ENCODE data around the gene UBE2E1. TPM values are rescaled to one million over a fixed set of nuclear protein-coding genes. Genes with fewer than 3 reads are reported as not detected.
"Not testable (repeated sequence)": the region's sequence is repeated elsewhere in the genome, so short reads cannot be mapped to it uniquely, and the experiment has no call there.

Gene UBE2E1
- total RNA-seq, 5 donors from 2014 or later (not counting 1 experiment from before 2014, with no cell fraction given) = 39.1 to 71.8 (median 51.6) TPM

GRCh38 chr3:23869977-23870662 lies 64.4 kb downstream of the UBE2E1 start:
- ATAC-seq (replicated peaks in 1 of 4) = no peak
- CTCF ChIA-PET = interaction anchor here in 1 of 2 donors (0.6 kb wide), 1 partner anchor 17 kb away, joined by 3 read pairs; no protein-coding TSS in a partner anchor
- H3K4me1 Mint-ChIP-seq = peaks cover 45 to 47% (median 47%) of the 10 kb centered on the region in 3 donors

GRCh38 chr3:23870663-23871043 lies 64.9 kb downstream of the UBE2E1 start:
- POLR2A ChIA-PET; H3K9me3 Mint-ChIP-seq; H3K9me3 ChIP-seq; H3K27me3 Mint-ChIP-seq; DNase-seq; H3K27me3 ChIP-seq (replicated peaks in 1 of 2; ENCODE audit: control insufficient read depth in 2 of 2, extremely low read depth in 1 of 2, insufficient read depth in 2 of 2, low read length in 1 of 2); ATAC-seq (replicated peaks in 1 of 4); H3K27ac ChIP-seq (ENCODE audit: low read length); H3K4me3 Mint-ChIP-seq; H3K36me3 ChIP-seq (ENCODE audit: control insufficient read depth in 2 of 2, extremely low read depth in 1 of 2, insufficient read depth in 1 of 2, low read length in 1 of 2); H3K4me1 ChIP-seq (ENCODE audit: control insufficient read depth in 1 of 2, extremely low read depth in 1 of 2, insufficient read depth in 2 of 2, low read length in 2 of 2); H3K4me3 ChIP-seq (ENCODE audit: control insufficient read depth in 1 of 2, extremely low read depth in 1 of 2, low read length in 1 of 2); H3K36me3 Mint-ChIP-seq; H3K27ac Mint-ChIP-seq; CTCF ChIA-PET: not testable (repeated sequence)
- no CpG with 5 or more reads among the region's 5 CpGs for WGBS (ENCODE audit: insufficient coverage)
- peaks cover 41 to 48% (median 45%) of the 10 kb centered on the region in 3 donors for H3K4me1 Mint-ChIP-seq

More at GRCh38 chr3:23869977-23870662, 64.4 kb downstream of the UBE2E1 start:
- no peak overlapping the region for H3K4me3 Mint-ChIP-seq
- no peaks in the 10 kb centered on the region for H3K36me3 Mint-ChIP-seq
- WGBS (ENCODE audit: insufficient coverage) = no CpG with 5 or more reads among the region's 4 CpGs
- POLR2A ChIA-PET = interaction anchor here in 1 of 2 donors (0.7 to 0.8 kb wide), 2 partner anchors 52 to 188 kb away, joined by 3 to 5 read pairs; no protein-coding TSS in a partner anchor
- H3K27ac Mint-ChIP-seq = no peak overlapping the region
- Histone ChIP-seq H3K9me3 (no peaks in the 10 kb centered on the region), H3K4me3 (ENCODE audit: control insufficient read depth in 1 of 2, extremely low read depth in 1 of 2, low read length in 1 of 2) (no peak overlapping the region), H3K27ac (ENCODE audit: low read length) (no peak overlapping the region), H3K4me1 (ENCODE audit: control insufficient read depth in 1 of 2, extremely low read depth in 1 of 2, insufficient read depth in 2 of 2, low read length in 2 of 2) (no peaks in the 10 kb centered on the region), H3K36me3 (ENCODE audit: control insufficient read depth in 2 of 2, extremely low read depth in 1 of 2, insufficient read depth in 1 of 2, low read length in 1 of 2) (peaks cover 0 to 2% of the 10 kb centered on the region in 2 donors), H3K27me3 (replicated peaks in 1 of 2; ENCODE audit: control insufficient read depth in 2 of 2, extremely low read depth in 1 of 2, insufficient read depth in 2 of 2, low read length in 1 of 2) (no peaks in the 10 kb centered on the region)
- H3K9me3 Mint-ChIP-seq = no peaks in the 10 kb centered on the region
- DNase-seq = no peak
- H3K27me3 Mint-ChIP-seq = no peaks in the 10 kb centered on the region

GRCh38 chr3:23871361-23871760 lies 65.6 kb downstream of the UBE2E1 start:
- H3K4me1 ChIP-seq (ENCODE audit: control insufficient read depth in 1 of 2, extremely low read depth in 1 of 2, insufficient read depth in 2 of 2, low read length in 2 of 2); CTCF ChIA-PET; H3K27me3 ChIP-seq (replicated peaks in 1 of 2; ENCODE audit: control insufficient read depth in 2 of 2, extremely low read depth in 1 of 2, insufficient read depth in 2 of 2, low read length in 1 of 2); H3K9me3 Mint-ChIP-seq; H3K4me3 Mint-ChIP-seq; POLR2A ChIA-PET; H3K27ac ChIP-seq (ENCODE audit: low read length); H3K36me3 ChIP-seq (ENCODE audit: control insufficient read depth in 2 of 2, extremely low read depth in 1 of 2, insufficient read depth in 1 of 2, low read length in 1 of 2); ATAC-seq (replicated peaks in 1 of 4); H3K27ac Mint-ChIP-seq; H3K36me3 Mint-ChIP-seq; H3K27me3 Mint-ChIP-seq; H3K4me3 ChIP-seq (ENCODE audit: control insufficient read depth in 1 of 2, extremely low read depth in 1 of 2, low read length in 1 of 2); H3K9me3 ChIP-seq; DNase-seq: not testable (repeated sequence)
- H3K4me1 Mint-ChIP-seq = peaks cover 39 to 48% (median 41%) of the 10 kb centered on the region in 3 donors
- no CpG with 5 or more reads among the region's 34 CpGs for WGBS (ENCODE audit: insufficient coverage)

DNA sequence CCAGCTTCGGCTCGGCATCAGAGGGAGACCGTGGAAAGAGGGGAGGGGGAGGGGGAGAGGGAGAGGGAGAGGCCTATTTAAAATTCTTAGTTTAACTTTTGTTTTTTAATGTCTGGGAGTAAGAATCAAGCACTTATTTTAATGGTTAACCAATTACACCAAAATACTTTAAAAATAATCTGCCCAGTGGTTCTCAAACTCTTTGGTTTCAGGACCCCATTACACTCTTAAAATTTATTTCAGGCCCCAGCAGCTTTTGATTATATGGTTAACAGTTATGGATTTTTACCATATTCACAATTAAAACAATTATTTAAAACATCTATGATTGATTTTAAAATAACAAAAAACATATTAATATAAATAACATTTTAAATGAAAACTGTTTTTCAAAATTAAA lies 66.6 kb downstream of the UBE2E1 start:
- Mint-ChIP-seq H3K4me3 (no peak overlapping the region), H3K9me3 (no peaks in the 10 kb centered on the region), H3K27ac (no peak overlapping the region), H3K27me3 (no peaks in the 10 kb centered on the region), H3K4me1 (peaks cover 40 to 51% (median 42%) of the 10 kb centered on the region in 3 donors), H3K36me3 (no peaks in the 10 kb centered on the region)
- H3K27ac ChIP-seq (ENCODE audit: low read length) = no peak overlapping the region
- no peak for ATAC-seq (replicated peaks in 1 of 4)
- DNase-seq = no peak
- H3K36me3 ChIP-seq (ENCODE audit: control insufficient read depth in 2 of 2, extremely low read depth in 1 of 2, insufficient read depth in 1 of 2, low read length in 1 of 2) = no peaks in the 10 kb centered on the region
- no CpG with 5 or more reads among the region's 3 CpGs for WGBS (ENCODE audit: insufficient coverage)
- H3K4me3 ChIP-seq (ENCODE audit: control insufficient read depth in 1 of 2, extremely low read depth in 1 of 2, low read length in 1 of 2) = no peak overlapping the region
- ChIA-PET CTCF (no interaction called here), POLR2A (no interaction called here)
- H3K27me3 ChIP-seq (replicated peaks in 1 of 2; ENCODE audit: control insufficient read depth in 2 of 2, extremely low read depth in 1 of 2, insufficient read depth in 2 of 2, low read length in 1 of 2) = no peaks in the 10 kb centered on the region
- no peaks in the 10 kb centered on the region for H3K4me1 ChIP-seq (ENCODE audit: control insufficient read depth in 1 of 2, extremely low read depth in 1 of 2, insufficient read depth in 2 of 2, low read length in 2 of 2)
- no peaks in the 10 kb centered on the region for H3K9me3 ChIP-seq

DNA sequence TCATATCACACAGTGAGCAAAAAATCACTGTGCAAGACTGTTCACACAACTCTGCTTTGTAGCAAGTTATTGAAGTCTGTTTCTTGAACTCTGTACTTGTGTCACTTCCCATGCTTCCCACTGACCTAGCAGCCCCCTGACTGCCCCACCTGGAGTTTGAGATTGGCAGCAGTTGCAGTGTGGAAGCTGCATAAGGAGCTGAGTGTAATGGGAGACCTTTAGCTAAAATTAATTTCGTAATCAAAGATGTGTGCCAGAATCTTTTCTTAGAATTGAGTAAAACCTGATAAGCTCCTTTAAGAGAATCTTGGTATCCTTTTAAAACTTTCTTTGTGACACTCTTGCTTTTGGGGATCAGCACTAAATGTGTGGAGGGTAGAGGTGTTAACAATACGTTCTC lies 68.2 kb downstream of the UBE2E1 start:
- ChIA-PET CTCF (no interaction called here), POLR2A (no interaction called here)
- ATAC-seq (replicated peaks in 1 of 4) (no peak), DNase-seq (no peak)
- Mint-ChIP-seq H3K9me3 (no peaks in the 10 kb centered on the region), H3K36me3 (no peaks in the 10 kb centered on the region), H3K4me3 (no peak overlapping the region), H3K4me1 (peaks cover 37 to 53% (median 42%) of the 10 kb centered on the region in 3 donors), H3K27me3 (no peaks in the 10 kb centered on the region), H3K27ac (no peak overlapping the region)
- Histone ChIP-seq H3K9me3 (no peaks in the 10 kb centered on the region), H3K27ac (ENCODE audit: low read length) (no peak overlapping the region), H3K4me3 (ENCODE audit: control insufficient read depth in 1 of 2, extremely low read depth in 1 of 2, low read length in 1 of 2) (no peak overlapping the region), H3K36me3 (ENCODE audit: control insufficient read depth in 2 of 2, extremely low read depth in 1 of 2, insufficient read depth in 1 of 2, low read length in 1 of 2) (no peaks in the 10 kb centered on the region), H3K27me3 (replicated peaks in 1 of 2; ENCODE audit: control insufficient read depth in 2 of 2, extremely low read depth in 1 of 2, insufficient read depth in 2 of 2, low read length in 1 of 2) (no peaks in the 10 kb centered on the region), H3K4me1 (ENCODE audit: control insufficient read depth in 1 of 2, extremely low read depth in 1 of 2, insufficient read depth in 2 of 2, low read length in 2 of 2) (no peaks in the 10 kb centered on the region)
- WGBS (ENCODE audit: insufficient coverage) = 86% methylated on average over 1 of the region's 2 CpGs

DNA sequence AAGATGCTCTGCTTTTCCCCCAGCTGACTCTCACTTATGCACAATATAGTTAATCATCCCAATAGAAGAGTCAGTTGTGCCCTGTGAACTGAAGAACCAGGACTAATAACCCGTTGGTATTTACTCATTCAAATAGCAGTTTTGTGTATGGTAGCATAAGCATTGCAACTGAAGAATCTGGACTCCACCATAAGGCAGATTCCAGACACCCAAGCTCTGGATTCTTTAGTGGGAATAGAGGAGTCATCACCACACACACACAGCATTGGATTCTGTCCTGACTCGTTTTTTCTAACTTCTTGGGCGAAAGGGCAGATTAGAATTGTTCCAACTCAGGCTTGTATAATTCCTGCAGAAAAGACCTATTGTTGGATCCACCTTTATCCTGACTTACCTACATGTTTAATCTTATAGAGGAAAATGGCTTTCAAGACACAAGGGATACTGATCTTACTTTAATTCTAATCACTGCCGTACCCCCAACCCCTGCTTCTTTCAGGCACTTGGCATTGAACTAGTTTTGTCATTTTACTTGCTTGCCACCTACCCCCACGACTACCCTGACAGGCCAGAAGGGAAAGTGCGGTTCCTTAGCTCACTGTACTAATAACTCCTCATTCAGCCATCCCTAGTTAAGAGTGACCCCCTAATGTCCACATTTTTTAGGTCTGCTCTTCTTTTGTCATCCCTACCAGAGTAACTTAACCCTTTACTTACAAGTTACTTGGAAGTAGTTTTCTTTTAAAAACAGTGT lies 68.8 kb downstream of the UBE2E1 start:
- Histone ChIP-seq H3K36me3 (ENCODE audit: control insufficient read depth in 2 of 2, extremely low read depth in 1 of 2, insufficient read depth in 1 of 2, low read length in 1 of 2) (no peaks in the 10 kb centered on the region), H3K4me3 (ENCODE audit: control insufficient read depth in 1 of 2, extremely low read depth in 1 of 2, low read length in 1 of 2) (no peak overlapping the region), H3K9me3 (no peaks in the 10 kb centered on the region), H3K27me3 (replicated peaks in 1 of 2; ENCODE audit: control insufficient read depth in 2 of 2, extremely low read depth in 1 of 2, insufficient read depth in 2 of 2, low read length in 1 of 2) (no peaks in the 10 kb centered on the region), H3K27ac (ENCODE audit: low read length) (no peak overlapping the region), H3K4me1 (ENCODE audit: control insufficient read depth in 1 of 2, extremely low read depth in 1 of 2, insufficient read depth in 2 of 2, low read length in 2 of 2) (no peaks in the 10 kb centered on the region)
- CTCF ChIA-PET = no interaction called here
- ATAC-seq (replicated peaks in 1 of 4) (no peak), DNase-seq (no peak)
- H3K4me1 Mint-ChIP-seq = peaks cover 41 to 55% (median 48%) of the 10 kb centered on the region in 3 donors
- no peaks in the 10 kb centered on the region for H3K9me3 Mint-ChIP-seq
- H3K27ac Mint-ChIP-seq = no peak overlapping the region
- H3K27me3 Mint-ChIP-seq = no peaks in the 10 kb centered on the region
- POLR2A ChIA-PET = no interaction called here
- 89% methylated on average over 2 of the region's 6 CpGs for WGBS (ENCODE audit: insufficient coverage)
- H3K4me3 Mint-ChIP-seq = no peak overlapping the region
- no peaks in the 10 kb centered on the region for H3K36me3 Mint-ChIP-seq

All from T-cell (primary cell).